K562 (cell line): ENCODE measurements around the gene C19orf47. TPM values are rescaled to one million over a fixed set of nuclear protein-coding genes. Genes with fewer than 3 reads are reported as not detected.

Experiments used
- HDAC3 ChIP-seq: fragments of 450-650 bp; IDR thresholded peaks from 2 replicates; pipeline ENCODE4 v1.6.1; 2018; ENCODE audit warnings: borderline replicate concordance, mild to moderate bottlenecking, moderate library complexity; ENCODE audit not compliant: partially characterized antibody
- PHTF2 ChIP-seq: fragments of 250-450 bp; sonication (Bioruptor Pico); IDR thresholded peaks from 2 replicates; pipeline ENCODE4 v1.5.0; 2021; ENCODE audit warnings: mild to moderate bottlenecking
- RBM15 ChIP-seq: fragments of 200-400 bp; formaldehyde crosslinking; IDR thresholded peaks from 2 replicates; pipeline ENCODE4 v1.6.1; 2018; ENCODE audit warnings: mild to moderate bottlenecking, low read length, moderate library complexity; ENCODE audit not compliant: insufficient read depth
- TCF7 ChIP-seq: sonication (generic); IDR thresholded peaks from 2 replicates; pipeline ENCODE4 v1.6.1; 2016; ENCODE audit warnings: antibody characterized with exemption, borderline replicate concordance
- ZNF507 ChIP-seq: conservative IDR thresholded peaks from 2 replicates; pipeline ENCODE4 v1.6.1; 2017; ENCODE audit warnings: missing genetic modification characterization, missing compliant biosample characterization
- polyA plus RNA-seq, 8 experiments: library from polyadenylated mRNA; depleted of rRNA in 4 of 8; stranded (reverse) in 5 of 8; unstranded in 3 of 8; fragments of >200 nt; fragmentation: Nextera tagmentation in 2 of 8; fragmentation: Illumina TruSeq in 1 of 8; extraction: Ambion mirVana in 2 of 8; extraction: Trizol in 1 of 8; gene quantifications; 2 replicates each; pipeline versions ENCODE4 v1.2.1 to v1.2.3, GENCODE V29; 2011 to 2014; ENCODE audit warnings: inconsistent platforms in 1 of 8, missing spikeins in 1 of 8
- total RNA-seq, 7 experiments: library from RNA; depleted of rRNA in 6 of 7; stranded (reverse); fragments of >200 nt in 6 of 7; fragmentation: Illumina TruSeq in 2 of 7; extraction: Trizol in 2 of 7; gene quantifications; 2 replicates each; pipeline versions ENCODE4 v1.2.1 to v1.2.3, GENCODE V29; 2011 to 2021; ENCODE audit warnings: low replicate concordance in 1 of 7
- TF ChIP-seq, protein P1 (sequence below): sonication (generic); formaldehyde crosslinking; IDR thresholded peaks from 2 replicates; pipeline ENCODE4 v1.8.0; 2023; ENCODE audit warnings: mild to moderate bottlenecking, missing genetic modification reagents
- TF ChIP-seq, protein P2 (sequence below): fragments of 450-650 bp; conservative IDR thresholded peaks from 2 replicates; pipeline ENCODE4 v1.6.1; 2016; ENCODE audit warnings: missing genetic modification characterization, low read depth, mild to moderate bottlenecking, control low read depth, missing compliant biosample characterization
- TF ChIP-seq, protein P3 (sequence below), 2 experiments: fragments of 150-350 bp in 1 of 2; IDR thresholded peaks; 2 replicates each; pipeline ENCODE4 v1.6.1; 2012 to 2016; ENCODE audit warnings: low read depth in 2 of 2, low read length in 2 of 2, mild to moderate bottlenecking in 1 of 2, moderate library complexity in 1 of 2
- TF ChIP-seq, protein P4 (sequence below), 2 experiments: fragments of 450-650 bp in 1 of 2; sonication (generic) in 1 of 2; formaldehyde crosslinking; conservative IDR thresholded peaks; 2 replicates each; pipeline versions ENCODE4 v1.4.0 to v1.8.1; 2020 to 2022; ENCODE audit warnings: mild to moderate bottlenecking in 1 of 2, missing genetic modification reagents in 1 of 2
- TF ChIP-seq, protein P5 (sequence below): fragments of 450-650 bp; formaldehyde crosslinking; conservative IDR thresholded peaks from 2 replicates; pipeline ENCODE4 v1.4.0; 2022; ENCODE audit warnings: mild to moderate bottlenecking, missing genetic modification characterization

C19orf47 gene
- total and polyA plus RNA-seq, 9 of the 15 experiments (the other 6 are each of a cell fraction or from before 2014, with no cell fraction given): 0.08 to 26.1 (median 14.7) TPM

DNA sequence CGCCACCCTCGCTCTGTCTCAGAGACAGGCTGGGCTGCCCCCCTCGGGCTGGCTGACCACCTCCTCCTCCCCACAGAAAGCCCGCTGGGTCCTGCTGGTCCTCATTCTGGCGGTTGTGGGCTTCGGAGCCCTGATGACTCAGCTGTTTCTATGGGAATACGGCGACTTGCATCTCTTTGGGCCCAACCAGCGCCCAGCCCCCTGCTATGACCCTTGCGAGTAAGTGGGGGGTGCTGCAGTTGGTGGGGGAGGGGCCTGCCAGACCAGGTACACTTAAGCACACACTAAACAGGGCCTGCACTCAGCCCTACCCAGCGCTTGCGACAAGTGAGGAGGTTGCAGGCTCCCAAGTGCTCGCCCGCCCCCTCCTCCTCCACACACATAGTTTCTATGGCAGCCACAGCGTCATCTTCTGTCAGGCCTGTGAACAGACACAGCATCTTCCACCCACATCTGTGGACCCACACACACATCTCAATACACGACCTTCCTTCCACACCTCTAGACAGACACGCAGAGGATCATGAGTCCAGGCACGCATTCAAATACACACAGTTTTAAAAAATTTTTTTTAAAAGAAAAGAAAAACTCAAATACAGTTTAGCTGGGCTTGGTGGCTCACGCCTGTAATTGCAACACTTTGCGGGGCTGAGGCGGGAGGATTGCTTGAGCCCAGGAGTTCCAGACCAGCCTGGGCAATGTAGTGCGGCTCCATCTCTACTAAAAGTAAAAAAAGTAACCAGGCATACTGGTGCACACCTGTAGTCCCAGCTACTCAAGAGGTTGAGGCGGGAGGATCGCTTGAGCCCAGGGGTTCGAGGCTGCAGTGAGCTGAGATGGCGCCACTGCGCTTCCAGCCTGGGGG, 18.7 kb upstream of the C19orf47 start (continued):
- TF ChIP-seq, protein P1, sequence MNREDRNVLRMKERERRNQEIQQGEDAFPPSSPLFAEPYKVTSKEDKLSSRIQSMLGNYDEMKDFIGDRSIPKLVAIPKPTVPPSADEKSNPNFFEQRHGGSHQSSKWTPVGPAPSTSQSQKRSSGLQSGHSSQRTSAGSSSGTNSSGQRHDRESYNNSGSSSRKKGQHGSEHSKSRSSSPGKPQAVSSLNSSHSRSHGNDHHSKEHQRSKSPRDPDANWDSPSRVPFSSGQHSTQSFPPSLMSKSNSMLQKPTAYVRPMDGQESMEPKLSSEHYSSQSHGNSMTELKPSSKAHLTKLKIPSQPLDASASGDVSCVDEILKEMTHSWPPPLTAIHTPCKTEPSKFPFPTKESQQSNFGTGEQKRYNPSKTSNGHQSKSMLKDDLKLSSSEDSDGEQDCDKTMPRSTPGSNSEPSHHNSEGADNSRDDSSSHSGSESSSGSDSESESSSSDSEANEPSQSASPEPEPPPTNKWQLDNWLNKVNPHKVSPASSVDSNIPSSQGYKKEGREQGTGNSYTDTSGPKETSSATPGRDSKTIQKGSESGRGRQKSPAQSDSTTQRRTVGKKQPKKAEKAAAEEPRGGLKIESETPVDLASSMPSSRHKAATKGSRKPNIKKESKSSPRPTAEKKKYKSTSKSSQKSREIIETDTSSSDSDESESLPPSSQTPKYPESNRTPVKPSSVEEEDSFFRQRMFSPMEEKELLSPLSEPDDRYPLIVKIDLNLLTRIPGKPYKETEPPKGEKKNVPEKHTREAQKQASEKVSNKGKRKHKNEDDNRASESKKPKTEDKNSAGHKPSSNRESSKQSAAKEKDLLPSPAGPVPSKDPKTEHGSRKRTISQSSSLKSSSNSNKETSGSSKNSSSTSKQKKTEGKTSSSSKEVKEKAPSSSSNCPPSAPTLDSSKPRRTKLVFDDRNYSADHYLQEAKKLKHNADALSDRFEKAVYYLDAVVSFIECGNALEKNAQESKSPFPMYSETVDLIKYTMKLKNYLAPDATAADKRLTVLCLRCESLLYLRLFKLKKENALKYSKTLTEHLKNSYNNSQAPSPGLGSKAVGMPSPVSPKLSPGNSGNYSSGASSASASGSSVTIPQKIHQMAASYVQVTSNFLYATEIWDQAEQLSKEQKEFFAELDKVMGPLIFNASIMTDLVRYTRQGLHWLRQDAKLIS (CRISPR knock-in tag): no peak
- TF ChIP-seq, protein P2, sequence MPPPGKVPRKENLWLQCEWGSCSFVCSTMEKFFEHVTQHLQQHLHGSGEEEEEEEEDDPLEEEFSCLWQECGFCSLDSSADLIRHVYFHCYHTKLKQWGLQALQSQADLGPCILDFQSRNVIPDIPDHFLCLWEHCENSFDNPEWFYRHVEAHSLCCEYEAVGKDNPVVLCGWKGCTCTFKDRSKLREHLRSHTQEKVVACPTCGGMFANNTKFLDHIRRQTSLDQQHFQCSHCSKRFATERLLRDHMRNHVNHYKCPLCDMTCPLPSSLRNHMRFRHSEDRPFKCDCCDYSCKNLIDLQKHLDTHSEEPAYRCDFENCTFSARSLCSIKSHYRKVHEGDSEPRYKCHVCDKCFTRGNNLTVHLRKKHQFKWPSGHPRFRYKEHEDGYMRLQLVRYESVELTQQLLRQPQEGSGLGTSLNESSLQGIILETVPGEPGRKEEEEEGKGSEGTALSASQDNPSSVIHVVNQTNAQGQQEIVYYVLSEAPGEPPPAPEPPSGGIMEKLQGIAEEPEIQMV (tag): no peak
- TF ChIP-seq, protein P3, sequence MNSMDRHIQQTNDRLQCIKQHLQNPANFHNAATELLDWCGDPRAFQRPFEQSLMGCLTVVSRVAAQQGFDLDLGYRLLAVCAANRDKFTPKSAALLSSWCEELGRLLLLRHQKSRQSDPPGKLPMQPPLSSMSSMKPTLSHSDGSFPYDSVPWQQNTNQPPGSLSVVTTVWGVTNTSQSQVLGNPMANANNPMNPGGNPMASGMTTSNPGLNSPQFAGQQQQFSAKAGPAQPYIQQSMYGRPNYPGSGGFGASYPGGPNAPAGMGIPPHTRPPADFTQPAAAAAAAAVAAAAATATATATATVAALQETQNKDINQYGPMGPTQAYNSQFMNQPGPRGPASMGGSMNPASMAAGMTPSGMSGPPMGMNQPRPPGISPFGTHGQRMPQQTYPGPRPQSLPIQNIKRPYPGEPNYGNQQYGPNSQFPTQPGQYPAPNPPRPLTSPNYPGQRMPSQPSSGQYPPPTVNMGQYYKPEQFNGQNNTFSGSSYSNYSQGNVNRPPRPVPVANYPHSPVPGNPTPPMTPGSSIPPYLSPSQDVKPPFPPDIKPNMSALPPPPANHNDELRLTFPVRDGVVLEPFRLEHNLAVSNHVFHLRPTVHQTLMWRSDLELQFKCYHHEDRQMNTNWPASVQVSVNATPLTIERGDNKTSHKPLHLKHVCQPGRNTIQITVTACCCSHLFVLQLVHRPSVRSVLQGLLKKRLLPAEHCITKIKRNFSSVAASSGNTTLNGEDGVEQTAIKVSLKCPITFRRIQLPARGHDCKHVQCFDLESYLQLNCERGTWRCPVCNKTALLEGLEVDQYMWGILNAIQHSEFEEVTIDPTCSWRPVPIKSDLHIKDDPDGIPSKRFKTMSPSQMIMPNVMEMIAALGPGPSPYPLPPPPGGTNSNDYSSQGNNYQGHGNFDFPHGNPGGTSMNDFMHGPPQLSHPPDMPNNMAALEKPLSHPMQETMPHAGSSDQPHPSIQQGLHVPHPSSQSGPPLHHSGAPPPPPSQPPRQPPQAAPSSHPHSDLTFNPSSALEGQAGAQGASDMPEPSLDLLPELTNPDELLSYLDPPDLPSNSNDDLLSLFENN (IDR thresholded peaks at IDR 0.05; ENCODE audit: low read depth in 2 of 2, low read length in 2 of 2): no peak
- TF ChIP-seq ZNF507 (tag) (no peak), HDAC3 (no peak), RBM15 (no peak), TCF7 (no peak), PHTF2 (CRISPR knock-in tag) (no peak)
- TF ChIP-seq, protein P4, sequence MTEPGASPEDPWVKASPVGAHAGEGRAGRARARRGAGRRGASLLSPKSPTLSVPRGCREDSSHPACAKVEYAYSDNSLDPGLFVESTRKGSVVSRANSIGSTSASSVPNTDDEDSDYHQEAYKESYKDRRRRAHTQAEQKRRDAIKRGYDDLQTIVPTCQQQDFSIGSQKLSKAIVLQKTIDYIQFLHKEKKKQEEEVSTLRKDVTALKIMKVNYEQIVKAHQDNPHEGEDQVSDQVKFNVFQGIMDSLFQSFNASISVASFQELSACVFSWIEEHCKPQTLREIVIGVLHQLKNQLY (CRISPR knock-in tag; conservative IDR thresholded peaks at IDR 0.05): no peak
- TF ChIP-seq, protein P5, sequence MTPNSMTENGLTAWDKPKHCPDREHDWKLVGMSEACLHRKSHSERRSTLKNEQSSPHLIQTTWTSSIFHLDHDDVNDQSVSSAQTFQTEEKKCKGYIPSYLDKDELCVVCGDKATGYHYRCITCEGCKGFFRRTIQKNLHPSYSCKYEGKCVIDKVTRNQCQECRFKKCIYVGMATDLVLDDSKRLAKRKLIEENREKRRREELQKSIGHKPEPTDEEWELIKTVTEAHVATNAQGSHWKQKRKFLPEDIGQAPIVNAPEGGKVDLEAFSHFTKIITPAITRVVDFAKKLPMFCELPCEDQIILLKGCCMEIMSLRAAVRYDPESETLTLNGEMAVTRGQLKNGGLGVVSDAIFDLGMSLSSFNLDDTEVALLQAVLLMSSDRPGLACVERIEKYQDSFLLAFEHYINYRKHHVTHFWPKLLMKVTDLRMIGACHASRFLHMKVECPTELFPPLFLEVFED (CRISPR knock-in tag): no peak
